Stimulated activated CD4-positive, alpha-beta T cell treated with anti-CD3 and anti-CD28 coated beads, Interleukin-4, amount 100 ng/mL, for 1 hour (primary cell): Measurements from ENCODE around the gene CAV3.

Source experiments
- DNase-seq: peaks from one replicate; pipeline ENCODE4 v3.0.0-alpha.2; 2020

The CAV3 gene

GRCh38 chr3:8762607-8763377 lies 29.2 kb downstream of the CAV3 start:
- DNase-seq: no peak

GRCh38 chr3:8764528-8764927 lies 30.9 kb downstream of the CAV3 start:
- no peak for DNase-seq

- DNase-seq: no peak
These were observed 31.9 kb downstream of the CAV3 start for GRCh38 chr3:8765528-8765927.

GRCh38 chr3:8766148-8766547 lies 32.5 kb downstream of the CAV3 start:
- no peak for DNase-seq

GRCh38 chr3:8767256-8767666 lies 33.7 kb downstream of the CAV3 start:
- no peak for DNase-seq

GRCh38 chr3:8767667-8768363 lies 34.2 kb downstream of the CAV3 start:
- DNase-seq: no peak

GRCh38 chr3:8768364-8769087 lies 34.9 kb downstream of the CAV3 start:
- DNase-seq: no peak

- peak; percentile 57 for DNase-seq
These were observed 35.7 kb downstream of the CAV3 start, which contains the start of gene OXTR for GRCh38 chr3:8769088-8769822. TSS of gene OXTR (minus strand) at chr3:8769613. CDS start at chr3:8768187, 1,426 bp downstream.

- no peak for DNase-seq
These were observed 40.4 kb downstream of the CAV3 start for GRCh38 chr3:8773941-8774542.

- DNase-seq: no peak
These were observed 41.6 kb downstream of the CAV3 start for GRCh38 chr3:8775181-8775580.

- DNase-seq: no peak
These were observed 42.0 kb downstream of the CAV3 start for GRCh38 chr3:8775602-8776001.

- DNase-seq: no peak
These were observed 42.8 kb downstream of the CAV3 start for GRCh38 chr3:8776406-8776805.

- DNase-seq: no peak
These were observed 43.8 kb downstream of the CAV3 start for GRCh38 chr3:8777201-8777977.

- no peak for DNase-seq
These were observed 44.3 kb downstream of the CAV3 start for GRCh38 chr3:8777978-8778267.

GRCh38 chr3:8778475-8778874 lies 44.9 kb downstream of the CAV3 start:
- no peak for DNase-seq

- DNase-seq: no peak
These were observed 46.7 kb downstream of the CAV3 start for GRCh38 chr3:8780279-8780678.

GRCh38 chr3:8784676-8785435 lies 51.3 kb downstream of the CAV3 start:
- no peak for DNase-seq

GRCh38 chr3:8790529-8790928 lies 56.9 kb downstream of the CAV3 start:
- DNase-seq: no peak

GRCh38 chr3:8793242-8793641 lies 59.6 kb downstream of the CAV3 start:
- DNase-seq: no peak

GRCh38 chr3:8794247-8794646 lies 60.6 kb downstream of the CAV3 start:
- no peak for DNase-seq
